Stimulated activated CD8-positive, alpha-beta memory T cell treated with anti-CD3 and anti-CD28 coated beads, Interleukin-7, amount 100 ng/mL, for 24 hours (primary cell): ENCODE data around the gene FAM50A.

Experiments
- DNase-seq: peaks from one replicate; pipeline ENCODE4 v3.0.0-alpha.2; 2020; ENCODE audit warnings: low read depth

Gene FAM50A

DNA sequence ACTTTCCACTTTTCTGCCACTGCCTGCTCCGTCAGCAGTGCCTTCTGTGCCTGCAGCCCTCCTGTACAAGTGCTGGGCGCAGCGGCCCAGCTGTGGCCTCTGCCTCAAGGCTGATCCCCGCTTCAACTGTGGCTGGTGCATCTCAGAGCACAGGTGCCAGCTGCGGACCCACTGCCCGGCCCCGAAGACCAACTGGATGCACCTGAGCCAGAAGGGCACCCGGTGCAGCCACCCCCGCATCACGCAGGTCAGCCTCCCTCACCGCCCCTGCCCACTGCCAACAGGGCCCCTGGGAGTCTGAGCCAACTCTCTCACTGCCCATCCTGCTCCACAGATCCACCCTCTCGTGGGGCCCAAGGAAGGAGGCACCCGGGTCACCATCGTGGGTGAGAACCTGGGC, 21.7 kb downstream of the FAM50A start:
- DNase-seq, result no peak

DNA sequence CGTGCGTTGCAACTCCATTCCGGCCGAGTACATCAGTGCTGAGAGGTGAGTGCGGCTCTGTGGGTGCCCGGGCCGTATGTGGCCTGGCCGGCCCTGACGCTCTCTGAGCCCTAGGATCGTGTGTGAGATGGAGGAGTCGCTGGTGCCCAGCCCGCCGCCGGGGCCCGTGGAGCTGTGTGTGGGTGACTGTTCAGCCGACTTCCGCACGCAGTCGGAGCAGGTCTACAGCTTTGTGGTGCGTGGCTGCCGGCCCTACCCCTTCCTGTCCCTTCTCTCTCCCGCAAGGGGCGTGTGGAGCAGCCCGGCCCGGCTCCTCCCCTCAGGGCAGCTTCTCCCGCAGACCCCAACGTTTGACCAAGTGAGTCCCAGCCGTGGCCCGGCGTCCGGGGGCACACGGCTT, 22.1 kb downstream of the FAM50A start:
- DNase-seq, result no peak

DNA sequence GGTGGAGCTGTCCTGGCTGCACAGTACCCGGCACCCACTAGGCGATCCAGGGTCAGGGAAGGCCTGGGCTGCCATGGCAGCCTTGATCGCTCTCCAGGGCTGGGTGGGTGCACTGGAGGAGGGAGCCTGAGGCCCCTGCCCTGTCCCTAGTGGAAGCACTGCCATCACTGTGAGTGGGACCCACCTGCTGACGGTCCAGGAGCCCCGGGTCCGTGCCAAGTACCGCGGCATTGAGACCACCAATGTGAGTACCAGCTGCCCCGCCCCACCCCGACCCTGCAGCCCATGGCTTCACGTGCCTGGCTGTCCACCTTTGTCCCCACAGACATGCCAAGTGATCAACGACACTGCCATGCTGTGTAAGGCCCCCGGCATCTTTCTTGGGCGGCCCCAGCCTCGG, 23.0 kb downstream of the FAM50A start:
- no peak for DNase-seq

DNA sequence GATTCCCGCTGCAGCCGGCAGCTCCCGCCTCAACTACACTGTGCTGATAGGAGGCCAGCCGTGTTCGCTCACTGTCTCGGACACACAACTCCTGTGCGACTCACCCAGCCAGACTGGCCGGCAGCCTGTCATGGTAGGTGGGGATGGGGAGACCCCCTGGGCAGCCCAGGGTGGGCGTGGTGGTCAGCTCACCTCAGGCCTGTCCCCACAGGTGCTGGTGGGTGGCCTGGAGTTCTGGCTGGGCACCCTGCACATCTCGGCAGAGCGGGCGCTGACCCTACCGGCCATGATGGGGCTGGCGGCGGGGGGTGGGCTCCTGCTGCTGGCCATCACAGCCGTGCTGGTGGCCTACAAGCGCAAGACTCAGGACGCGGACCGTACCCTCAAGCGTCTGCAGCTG, 23.6 kb downstream of the FAM50A start:
- no peak for DNase-seq

GRCh38 chrX:154468217-154468616, 24.3 kb downstream of the FAM50A start:
- no peak for DNase-seq

- DNase-seq, result no peak
Measured at GRCh38 chrX:154469114-154469513, 25.2 kb downstream of the FAM50A start.

DNA sequence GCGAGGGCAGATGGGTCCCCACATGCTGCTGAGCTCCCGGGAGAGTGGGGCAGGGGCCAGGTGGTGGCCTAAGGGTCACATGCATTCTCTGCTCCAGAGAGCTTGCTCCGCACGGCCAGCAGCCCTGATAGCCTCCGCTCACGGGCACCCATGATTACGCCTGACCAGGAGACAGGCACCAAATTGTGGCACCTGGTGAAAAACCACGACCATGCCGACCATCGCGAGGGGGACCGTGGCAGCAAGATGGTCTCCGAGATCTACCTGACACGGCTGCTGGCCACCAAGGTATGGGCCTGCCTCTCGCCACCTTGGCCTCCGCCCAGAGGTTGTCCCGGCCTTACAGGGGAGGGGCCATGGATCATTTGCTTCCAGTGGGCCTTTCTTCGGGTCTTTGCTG, 25.9 kb downstream of the FAM50A start:
- no peak for DNase-seq

GRCh38 chrX:154470434-154470833, 26.5 kb downstream of the FAM50A start:
- DNase-seq, result no peak

DNA sequence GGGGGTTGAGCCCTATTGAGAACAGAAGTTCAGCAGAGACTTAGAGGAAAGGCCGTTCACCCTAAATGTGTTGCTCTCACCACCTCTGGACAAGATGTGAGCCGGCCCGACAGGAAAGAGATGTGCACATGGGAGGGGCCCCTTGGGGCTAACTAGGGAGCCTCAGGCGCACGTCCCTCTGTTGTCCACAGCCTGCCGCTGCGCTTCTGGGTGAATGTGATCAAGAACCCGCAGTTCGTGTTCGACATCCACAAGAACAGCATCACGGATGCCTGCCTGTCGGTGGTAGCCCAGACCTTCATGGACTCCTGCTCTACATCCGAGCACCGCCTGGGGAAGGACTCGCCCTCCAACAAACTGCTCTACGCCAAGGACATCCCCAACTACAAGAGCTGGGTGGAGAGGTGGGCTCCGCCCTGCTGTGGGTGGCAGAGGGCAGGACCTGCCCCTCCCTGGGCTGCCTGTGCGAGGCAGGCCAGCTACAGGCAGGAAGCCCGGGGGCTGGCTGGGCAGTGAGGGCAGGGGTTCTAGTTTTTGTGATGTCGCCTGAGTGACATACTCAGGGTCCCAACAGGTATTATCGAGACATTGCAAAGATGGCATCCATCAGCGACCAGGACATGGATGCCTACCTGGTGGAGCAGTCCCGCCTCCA, 27.1 kb downstream of the FAM50A start:
- no peak for DNase-seq

GRCh38 chrX:154471839-154472684, 28.1 kb downstream of the FAM50A start:
- no peak for DNase-seq

- DNase-seq, result no peak
Measured at GRCh38 chrX:154472685-154473632, 29.0 kb downstream of the FAM50A start.

DNA sequence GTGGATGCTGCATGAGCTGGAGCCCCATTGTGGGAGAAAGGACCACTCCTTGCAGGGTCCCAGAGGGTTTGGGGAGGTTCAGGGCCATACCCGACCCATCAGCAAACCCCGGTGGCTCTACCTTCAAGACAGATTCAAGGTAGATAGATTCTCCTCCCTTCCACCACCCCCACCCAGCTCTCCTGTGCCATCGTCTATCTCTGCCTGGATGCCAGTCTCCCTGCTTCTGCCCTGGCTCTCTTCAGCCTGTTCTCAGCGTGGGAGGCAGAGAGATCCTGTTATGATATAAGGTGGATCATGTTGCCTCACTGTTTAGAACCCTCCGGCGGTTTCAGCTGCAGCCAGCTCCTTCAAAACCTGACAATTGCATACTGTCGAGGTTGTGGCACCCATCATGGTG, 29.7 kb downstream of the FAM50A start:
- DNase-seq, result no peak

DNA sequence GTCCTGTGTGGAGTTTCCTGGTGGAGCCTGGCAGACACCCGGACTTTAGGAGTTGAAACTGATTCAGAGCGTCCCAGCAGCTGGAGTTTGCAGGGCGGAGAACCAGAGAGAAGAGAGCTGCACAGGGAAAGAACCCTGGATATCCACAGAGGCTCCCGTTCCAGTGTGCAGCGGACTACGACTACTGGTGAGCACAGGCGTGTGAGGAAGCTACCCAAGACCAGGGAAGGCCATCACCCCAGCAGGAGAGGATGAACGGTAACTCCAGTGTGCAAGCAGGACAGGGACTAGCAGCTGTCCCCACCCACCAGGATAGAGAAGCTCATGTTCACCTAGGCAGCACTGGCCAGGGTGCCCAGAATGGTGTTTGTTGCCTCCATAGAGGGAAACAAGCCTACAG, 32.9 kb downstream of the FAM50A start:
- no peak for DNase-seq

GRCh38 chrX:154477891-154478477, 34.0 kb downstream of the FAM50A start:
- no peak for DNase-seq

GRCh38 chrX:154478728-154479622, 35.0 kb downstream of the FAM50A start, which contains the start of gene LAGE3:
Gene LAGE3, minus strand, starts transcription at chrX:154479281. Its CDS starts 366 bp downstream, at chrX:154478915.
- DNase-seq, result peak; percentile 81

- no peak for DNase-seq
Measured at GRCh38 chrX:154481195-154481594, 37.3 kb downstream of the FAM50A start.

- DNase-seq, result no peak
Measured at GRCh38 chrX:154481911-154482601, 38.1 kb downstream of the FAM50A start.

DNA sequence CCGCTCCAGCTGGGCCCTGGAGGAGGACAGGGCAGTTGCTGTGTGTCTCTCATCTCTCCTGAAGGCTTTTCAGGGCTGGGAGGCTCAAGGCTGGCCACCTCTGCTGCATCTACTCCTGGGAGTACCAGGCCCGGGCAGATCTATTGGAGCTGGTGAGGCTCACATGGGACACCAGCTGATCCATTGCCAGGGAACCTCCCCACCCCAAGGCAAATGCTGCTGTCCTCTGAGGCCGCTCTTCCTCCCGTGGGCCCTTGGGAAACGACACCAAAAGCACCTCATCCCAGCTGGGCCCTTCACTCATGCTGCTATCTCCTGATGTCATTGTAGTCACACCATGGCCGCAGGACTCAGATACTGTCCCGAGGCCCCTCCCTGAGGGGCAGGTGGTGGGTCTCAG, 38.8 kb downstream of the FAM50A start:
- DNase-seq, result no peak

DNA sequence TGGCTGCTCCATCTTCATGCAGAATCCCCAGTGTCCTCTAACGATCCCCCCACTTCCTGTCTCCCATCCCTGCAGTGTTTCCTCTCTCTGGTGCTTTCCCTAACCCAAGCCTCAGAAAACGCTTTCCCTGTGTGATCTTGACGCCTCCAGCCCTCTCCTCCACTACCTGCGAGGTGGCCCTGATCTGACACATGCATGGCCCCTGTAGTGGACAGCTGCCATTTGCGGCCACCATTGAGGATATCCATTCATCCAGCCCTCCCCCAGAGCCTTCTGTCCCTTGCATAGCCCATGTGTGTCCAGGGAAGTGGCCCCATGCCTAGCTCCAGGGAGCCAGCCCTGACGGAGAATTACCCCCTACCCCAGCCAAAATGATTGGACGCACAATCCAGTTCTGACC, 39.4 kb downstream of the FAM50A start:
- DNase-seq, result no peak
